ENCODE data around the gene ADGRL3.

Gene ADGRL3

DNA sequence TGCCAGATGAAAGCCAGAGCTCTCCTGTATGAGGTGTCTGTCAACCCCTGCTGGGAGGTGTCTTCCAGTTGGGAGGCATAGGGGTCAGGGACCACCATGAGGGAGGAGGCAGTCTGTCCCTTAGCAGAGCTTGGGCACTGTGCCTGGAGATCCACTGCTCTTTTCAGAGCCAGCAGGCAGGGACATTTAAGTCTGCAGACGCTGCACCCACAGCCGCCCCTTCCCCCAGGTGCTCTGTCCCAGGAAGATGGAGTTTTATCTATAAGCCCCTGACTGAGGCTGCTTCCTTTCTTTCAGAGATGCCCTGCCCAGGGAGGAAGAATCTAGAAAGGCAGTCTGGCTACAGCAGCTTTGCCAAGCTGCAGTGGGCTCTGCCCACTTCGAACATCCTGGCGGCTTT lies 893.6 kb downstream of the ADGRL3 start:
- TF ChIP-seq, protein P1, sequence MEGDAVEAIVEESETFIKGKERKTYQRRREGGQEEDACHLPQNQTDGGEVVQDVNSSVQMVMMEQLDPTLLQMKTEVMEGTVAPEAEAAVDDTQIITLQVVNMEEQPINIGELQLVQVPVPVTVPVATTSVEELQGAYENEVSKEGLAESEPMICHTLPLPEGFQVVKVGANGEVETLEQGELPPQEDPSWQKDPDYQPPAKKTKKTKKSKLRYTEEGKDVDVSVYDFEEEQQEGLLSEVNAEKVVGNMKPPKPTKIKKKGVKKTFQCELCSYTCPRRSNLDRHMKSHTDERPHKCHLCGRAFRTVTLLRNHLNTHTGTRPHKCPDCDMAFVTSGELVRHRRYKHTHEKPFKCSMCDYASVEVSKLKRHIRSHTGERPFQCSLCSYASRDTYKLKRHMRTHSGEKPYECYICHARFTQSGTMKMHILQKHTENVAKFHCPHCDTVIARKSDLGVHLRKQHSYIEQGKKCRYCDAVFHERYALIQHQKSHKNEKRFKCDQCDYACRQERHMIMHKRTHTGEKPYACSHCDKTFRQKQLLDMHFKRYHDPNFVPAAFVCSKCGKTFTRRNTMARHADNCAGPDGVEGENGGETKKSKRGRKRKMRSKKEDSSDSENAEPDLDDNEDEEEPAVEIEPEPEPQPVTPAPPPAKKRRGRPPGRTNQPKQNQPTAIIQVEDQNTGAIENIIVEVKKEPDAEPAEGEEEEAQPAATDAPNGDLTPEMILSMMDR (IDR thresholded peaks at IDR 0.05; ENCODE audit: low read depth, low read length) = no peak
- TF ChIP-seq EZH2phosphoT487 (IDR thresholded peaks at IDR 0.05; ENCODE audit: low read depth) = no peak
- H3K27ac ChIP-seq (ENCODE audit: low read length) = no peak overlapping the region

DNA sequence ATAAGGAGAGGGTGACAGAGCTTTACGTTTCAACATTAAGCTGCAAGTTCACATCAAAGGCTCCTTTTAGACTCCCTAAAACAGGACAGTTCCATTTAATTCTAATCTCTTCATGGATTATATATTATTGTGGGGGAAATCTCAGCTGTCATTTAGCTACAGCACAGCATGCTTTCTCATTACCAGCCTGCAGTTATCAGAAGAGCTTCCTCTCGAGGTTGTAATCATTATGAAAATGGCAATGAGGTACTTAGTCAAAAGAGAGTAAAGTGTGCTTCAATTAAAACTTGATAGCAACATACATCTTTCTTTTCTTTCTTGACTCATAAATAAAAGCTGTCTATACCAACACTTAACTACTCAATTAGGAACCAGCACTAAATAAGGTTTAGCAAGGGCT lies 896.8 kb downstream of the ADGRL3 start:
- Histone ChIP-seq H4K20me1 (ENCODE audit: insufficient read depth, low read length) (no peaks in the 10 kb centered on the region), H3K27me3 (ENCODE audit: low read depth, low read length) (no peaks in the 10 kb centered on the region), H3K4me2 (ENCODE audit: low read length) (no peak overlapping the region), H2AFZ (ENCODE audit: low read depth, low read length) (no peak overlapping the region), H3K36me3 (replicated peaks; ENCODE audit: low read depth, low read length) (no peaks in the 10 kb centered on the region), H3K9me3 (ENCODE audit: insufficient read depth, low read length) (no peaks in the 10 kb centered on the region), H3K4me1 (ENCODE audit: low read length) (no peaks in the 10 kb centered on the region), H3K79me2 (ENCODE audit: low read length) (no peaks in the 10 kb centered on the region), H3K4me3 (ENCODE audit: low read length) (no peak overlapping the region), H3K27ac (ENCODE audit: low read length) (no peak overlapping the region), H3K9ac (ENCODE audit: low read length) (no peak overlapping the region)
- TF ChIP-seq, protein P1 (IDR thresholded peaks at IDR 0.05; ENCODE audit: low read depth, low read length) = no peak
- no peak for TF ChIP-seq EZH2phosphoT487 (IDR thresholded peaks at IDR 0.05; ENCODE audit: low read depth)

More for the DNA sequence above, 893.6 kb downstream of the ADGRL3 start:
- Histone ChIP-seq H4K20me1 (ENCODE audit: insufficient read depth, low read length) (no peaks in the 10 kb centered on the region), H2AFZ (ENCODE audit: low read depth, low read length) (no peak overlapping the region), H3K4me1 (ENCODE audit: low read length) (no peaks in the 10 kb centered on the region), H3K4me3 (ENCODE audit: low read length) (no peak overlapping the region), H3K79me2 (ENCODE audit: low read length) (no peaks in the 10 kb centered on the region), H3K9me3 (ENCODE audit: insufficient read depth, low read length) (no peaks in the 10 kb centered on the region), H3K9ac (ENCODE audit: low read length) (no peak overlapping the region), H3K4me2 (ENCODE audit: low read length) (no peak overlapping the region), H3K27me3 (ENCODE audit: low read depth, low read length) (no peaks in the 10 kb centered on the region), H3K36me3 (replicated peaks; ENCODE audit: low read depth, low read length) (no peaks in the 10 kb centered on the region)

GRCh38 chr4:62115216-62115615 lies 915.1 kb downstream of the ADGRL3 start:
- H3K4me3 ChIP-seq (ENCODE audit: low read length) = no peak overlapping the region
- no peaks in the 10 kb centered on the region for H4K20me1 ChIP-seq (ENCODE audit: insufficient read depth, low read length)
- no peaks in the 10 kb centered on the region for H3K36me3 ChIP-seq (replicated peaks; ENCODE audit: low read depth, low read length)
- no peaks in the 10 kb centered on the region for H3K79me2 ChIP-seq (ENCODE audit: low read length)
- no peak overlapping the region for H2AFZ ChIP-seq (ENCODE audit: low read depth, low read length)
- no peaks in the 10 kb centered on the region for H3K4me1 ChIP-seq (ENCODE audit: low read length)
- H3K9ac ChIP-seq (ENCODE audit: low read length) = no peak overlapping the region
- TF ChIP-seq, protein P1 (IDR thresholded peaks at IDR 0.05; ENCODE audit: low read depth, low read length) = no peak
- TF ChIP-seq EZH2phosphoT487 (IDR thresholded peaks at IDR 0.05; ENCODE audit: low read depth) = no peak
- no peaks in the 10 kb centered on the region for H3K27me3 ChIP-seq (ENCODE audit: low read depth, low read length)
- H3K4me2 ChIP-seq (ENCODE audit: low read length) = no peak overlapping the region
- no peak overlapping the region for H3K27ac ChIP-seq (ENCODE audit: low read length)
- H3K9me3 ChIP-seq (ENCODE audit: insufficient read depth, low read length) = no peaks in the 10 kb centered on the region

DNA sequence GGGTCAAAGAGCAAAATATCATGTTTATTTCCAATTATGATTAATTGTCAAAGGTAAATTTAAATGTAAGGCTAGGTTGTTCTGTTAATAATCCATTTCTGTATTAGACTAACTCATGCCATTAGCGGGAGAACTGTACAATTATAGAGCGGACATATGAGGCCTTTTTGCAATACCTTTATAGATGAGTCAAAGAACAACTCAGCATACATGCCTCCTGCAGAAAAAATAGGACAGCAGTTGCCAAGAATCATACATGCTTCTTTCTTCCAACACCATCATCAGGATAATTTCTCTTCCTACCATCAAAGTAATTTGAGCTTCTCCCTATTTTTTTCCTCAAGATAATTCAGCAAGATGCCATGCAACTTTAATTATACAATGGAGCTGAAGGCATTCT lies 917.8 kb downstream of the ADGRL3 start:
- H3K4me1 ChIP-seq (ENCODE audit: low read length) = no peaks in the 10 kb centered on the region
- H3K27ac ChIP-seq (ENCODE audit: low read length) = no peak overlapping the region
- no peaks in the 10 kb centered on the region for H3K9me3 ChIP-seq (ENCODE audit: insufficient read depth, low read length)
- TF ChIP-seq, protein P1 (IDR thresholded peaks at IDR 0.05; ENCODE audit: low read depth, low read length) = no peak
- TF ChIP-seq EZH2phosphoT487 (IDR thresholded peaks at IDR 0.05; ENCODE audit: low read depth) = no peak
- no peaks in the 10 kb centered on the region for H3K27me3 ChIP-seq (ENCODE audit: low read depth, low read length)
- H3K79me2 ChIP-seq (ENCODE audit: low read length) = no peaks in the 10 kb centered on the region
- no peak overlapping the region for H3K4me3 ChIP-seq (ENCODE audit: low read length)
- H4K20me1 ChIP-seq (ENCODE audit: insufficient read depth, low read length) = no peaks in the 10 kb centered on the region
- no peaks in the 10 kb centered on the region for H3K36me3 ChIP-seq (replicated peaks; ENCODE audit: low read depth, low read length)
- H2AFZ ChIP-seq (ENCODE audit: low read depth, low read length) = no peak overlapping the region
- H3K9ac ChIP-seq (ENCODE audit: low read length) = no peak overlapping the region
- H3K4me2 ChIP-seq (ENCODE audit: low read length) = no peak overlapping the region

Data from OCI-LY3 (cell line).